ENCODE results near the gene PDE10A. TPM values are rescaled to one million over a fixed set of nuclear protein-coding genes. Genes with fewer than 3 reads are reported as not detected.

PDE10A gene
- total and polyA plus RNA-seq, 2 of the 13 experiments (the other 11 are each of a cell fraction or from before 2014, with no cell fraction given), result not detected

DNA sequence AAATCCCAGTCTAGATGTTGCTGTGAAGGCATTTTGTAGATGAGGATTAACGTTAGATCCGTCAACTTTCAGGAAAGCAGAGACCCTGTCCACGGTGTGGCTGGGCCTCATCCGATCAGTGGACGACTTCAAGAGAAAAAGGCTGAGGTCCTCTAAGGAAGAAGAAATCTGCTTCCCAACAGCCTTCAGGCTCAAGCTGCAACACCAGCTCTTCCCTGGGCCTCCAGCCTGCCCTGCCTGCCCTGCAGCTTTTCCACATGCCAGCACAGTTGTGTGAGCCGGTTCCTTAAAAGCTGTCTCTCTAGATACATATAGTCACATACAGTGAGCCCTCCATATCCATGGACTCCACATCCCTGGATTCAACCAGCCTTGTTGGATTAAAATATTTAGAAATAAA, 14.1 kb upstream of the PDE10A start:
- H3K9ac ChIP-seq (ENCODE audit: insufficient read depth, low read depth, low read length), result no peak overlapping the region
- H3K4me1 ChIP-seq (ENCODE audit: insufficient read depth, low read length), result no peaks in the 10 kb centered on the region
- H3K79me2 ChIP-seq (ENCODE audit: insufficient read depth, low read length), result no peaks in the 10 kb centered on the region
- POLR2A ChIA-PET, result no interaction called here
- peaks cover 2 to 18% of the 10 kb centered on the region in 2 experiments; a peak in 3 of 5 replicates for H3K27me3 ChIP-seq (ENCODE audit: control insufficient read depth in 1 of 2, insufficient read depth in 2 of 2, low read length in 2 of 2)
- H3K9me3 ChIP-seq (ENCODE audit: low read length), result no peaks in the 10 kb centered on the region
- CTCF ChIA-PET (ENCODE audit: low intra/inter-chr PET ratio, low total read pairs), result no interaction called here
- ATAC-seq (no peak), DNase-seq (ENCODE audit: low spot score) (no peak), FAIRE-seq (no peak)
- WGBS (ENCODE audit: low lambda C conversion rate), result 67% methylated on average over 6 of the region's 6 CpGs
- no peak overlapping the region for H3K4me3 ChIP-seq (replicated peaks in 1 of 3; ENCODE audit: insufficient read depth in 1 of 3, low read depth in 2 of 3, low read length in 3 of 3)
- intact Hi-C loops (cut with micrococcal nuclease; ENCODE audit: unreplicated experiment) (no loop called here), in situ Hi-C loops (cut with HindIII; ENCODE audit: extremely low pct_ligation_motif_present, low pct_unique_long_range_greater_than_20kb) (no loop called here)
- H3K4me2 ChIP-seq (ENCODE audit: low read depth, low read length), result no peak overlapping the region
- H3K27ac ChIP-seq (ENCODE audit: extremely low read length, insufficient read depth, low read length), result no peak overlapping the region
- no TSS peak for BruUV-seq (replicated peaks)
- no peak overlapping the region for H2AFZ ChIP-seq (ENCODE audit: low read length)
- H4K20me1 ChIP-seq (ENCODE audit: insufficient read depth, low read length), result no peaks in the 10 kb centered on the region
- no peaks in the 10 kb centered on the region for H3K36me3 ChIP-seq (replicated peaks in 1 of 2; ENCODE audit: control insufficient read depth in 1 of 2, insufficient read depth in 2 of 2, low read length in 2 of 2)
- TF ChIP-seq, protein P1, sequence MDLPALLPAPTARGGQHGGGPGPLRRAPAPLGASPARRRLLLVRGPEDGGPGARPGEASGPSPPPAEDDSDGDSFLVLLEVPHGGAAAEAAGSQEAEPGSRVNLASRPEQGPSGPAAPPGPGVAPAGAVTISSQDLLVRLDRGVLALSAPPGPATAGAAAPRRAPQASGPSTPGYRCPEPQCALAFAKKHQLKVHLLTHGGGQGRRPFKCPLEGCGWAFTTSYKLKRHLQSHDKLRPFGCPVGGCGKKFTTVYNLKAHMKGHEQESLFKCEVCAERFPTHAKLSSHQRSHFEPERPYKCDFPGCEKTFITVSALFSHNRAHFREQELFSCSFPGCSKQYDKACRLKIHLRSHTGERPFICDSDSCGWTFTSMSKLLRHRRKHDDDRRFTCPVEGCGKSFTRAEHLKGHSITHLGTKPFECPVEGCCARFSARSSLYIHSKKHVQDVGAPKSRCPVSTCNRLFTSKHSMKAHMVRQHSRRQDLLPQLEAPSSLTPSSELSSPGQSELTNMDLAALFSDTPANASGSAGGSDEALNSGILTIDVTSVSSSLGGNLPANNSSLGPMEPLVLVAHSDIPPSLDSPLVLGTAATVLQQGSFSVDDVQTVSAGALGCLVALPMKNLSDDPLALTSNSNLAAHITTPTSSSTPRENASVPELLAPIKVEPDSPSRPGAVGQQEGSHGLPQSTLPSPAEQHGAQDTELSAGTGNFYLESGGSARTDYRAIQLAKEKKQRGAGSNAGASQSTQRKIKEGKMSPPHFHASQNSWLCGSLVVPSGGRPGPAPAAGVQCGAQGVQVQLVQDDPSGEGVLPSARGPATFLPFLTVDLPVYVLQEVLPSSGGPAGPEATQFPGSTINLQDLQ (CRISPR knock-in tag; IDR thresholded peaks at IDR 0.05), result no peak
- TF ChIP-seq SP1 (IDR thresholded peaks at IDR 0.05), result no peak
- no peak for TF ChIP-seq SP1 (CRISPR knock-in tag; IDR thresholded peaks at IDR 0.05)
- TF ChIP-seq MNT (IDR thresholded peaks at IDR 0.05), result no peak
- TF ChIP-seq ATM (IDR thresholded peaks at IDR 0.05; ENCODE audit: borderline replicate concordance), result no peak
- TF ChIP-seq PTBP1 (IDR thresholded peaks at IDR 0.05; ENCODE audit: low read depth, low read length, poor library complexity, severe bottlenecking), result no peak
- TF ChIP-seq TARDBP (CRISPR knock-in tag; IDR thresholded peaks at IDR 0.05), result no peak
- no peak for TF ChIP-seq DNMT3B (CRISPR knock-in tag; conservative IDR thresholded peaks at IDR 0.05)
- no peak for TF ChIP-seq ZBTB2 (CRISPR knock-in tag; IDR thresholded peaks at IDR 0.05; ENCODE audit: low read depth)
- TF ChIP-seq, protein P2, sequence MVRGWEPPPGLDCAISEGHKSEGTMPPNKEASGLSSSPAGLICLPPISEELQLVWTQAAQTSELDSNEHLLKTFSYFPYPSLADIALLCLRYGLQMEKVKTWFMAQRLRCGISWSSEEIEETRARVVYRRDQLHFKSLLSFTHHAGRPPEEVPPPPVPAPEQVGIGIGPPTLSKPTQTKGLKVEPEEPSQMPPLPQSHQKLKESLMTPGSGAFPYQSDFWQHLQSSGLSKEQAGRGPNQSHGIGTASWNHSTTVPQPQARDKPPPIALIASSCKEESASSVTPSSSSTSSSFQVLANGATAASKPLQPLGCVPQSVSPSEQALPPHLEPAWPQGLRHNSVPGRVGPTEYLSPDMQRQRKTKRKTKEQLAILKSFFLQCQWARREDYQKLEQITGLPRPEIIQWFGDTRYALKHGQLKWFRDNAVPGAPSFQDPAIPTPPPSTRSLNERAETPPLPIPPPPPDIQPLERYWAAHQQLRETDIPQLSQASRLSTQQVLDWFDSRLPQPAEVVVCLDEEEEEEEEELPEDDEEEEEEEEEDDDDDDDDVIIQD (CRISPR knock-in tag; IDR thresholded peaks at IDR 0.05; ENCODE audit: low read depth), result no peak
- TF ChIP-seq PREB (CRISPR knock-in tag; IDR thresholded peaks at IDR 0.05), result no peak
- no peak for TF ChIP-seq ZNF205 (CRISPR knock-in tag; IDR thresholded peaks at IDR 0.05)
- no peak for TF ChIP-seq RCOR2 (CRISPR knock-in tag; IDR thresholded peaks at IDR 0.05)
- TF ChIP-seq ZNF441 (CRISPR knock-in tag; IDR thresholded peaks at IDR 0.05; ENCODE audit: borderline replicate concordance), result no peak
- no peak for TF ChIP-seq ZNF570 (CRISPR knock-in tag; IDR thresholded peaks at IDR 0.05; ENCODE audit: borderline replicate concordance)
- TF ChIP-seq MAZ (IDR thresholded peaks at IDR 0.05; ENCODE audit: borderline replicate concordance, low read depth, low read length), result no peak
- TF ChIP-seq MAZ (CRISPR knock-in tag; IDR thresholded peaks at IDR 0.05; ENCODE audit: low read depth), result no peak
- no peak for TF ChIP-seq ZBTB7B (CRISPR knock-in tag; IDR thresholded peaks at IDR 0.05)
- no peak for TF ChIP-seq CREM (IDR thresholded peaks at IDR 0.05)
- TF ChIP-seq CREM (CRISPR knock-in tag; IDR thresholded peaks at IDR 0.05), result no peak

Measured in HepG2 (cell line).